GM20431 (cell line): Measurements from ENCODE around the gene SPIN4.
"Not testable (repeated sequence)": the region's sequence is repeated elsewhere in the genome, so short reads cannot be mapped to it uniquely, and the experiment has no call there.

Source experiments
- in situ Hi-C: fragments of 300-500 bp; cut with MseI, MboI; formaldehyde crosslinking; loops from one replicate; pipeline ENCODE4 v1.15.0; 2020; ENCODE audit warnings: low sequenced_read_pairs; ENCODE audit not compliant: unreplicated experiment

The SPIN4 gene

DNA sequence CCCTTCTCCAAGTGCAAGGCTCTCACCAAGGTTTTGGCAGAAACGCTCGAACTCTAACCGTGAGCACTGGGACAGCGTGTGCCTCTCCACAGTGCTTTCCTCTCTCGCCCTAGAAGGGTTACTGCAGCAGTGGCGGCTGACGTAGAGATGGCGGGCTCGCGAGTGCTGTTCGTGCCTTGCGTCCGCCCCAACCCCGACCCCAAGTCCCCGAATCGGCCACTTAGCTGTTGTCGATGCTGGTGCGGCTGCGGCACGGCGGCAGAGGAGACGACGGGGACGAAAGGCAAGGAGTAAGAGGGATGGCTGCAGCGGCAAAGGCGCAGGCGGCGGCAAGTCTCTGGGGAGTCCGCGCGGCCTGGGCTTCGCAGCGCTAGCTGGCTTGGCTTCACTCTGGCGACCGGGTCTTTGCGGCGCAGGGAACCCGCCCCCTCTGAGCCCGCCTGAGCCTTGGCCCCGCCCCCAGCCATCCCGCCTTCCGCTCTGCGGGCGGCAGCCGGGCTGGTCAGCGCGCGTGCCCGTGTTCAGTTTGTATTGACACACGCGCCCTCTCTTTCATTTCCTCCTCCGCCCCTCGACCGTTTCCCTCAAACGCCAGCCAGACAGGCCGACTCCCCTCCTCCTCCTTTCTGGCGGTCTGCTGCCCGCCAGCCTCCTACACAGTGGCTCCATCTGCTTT lies at the start of gene SPIN4:
Gene SPIN4, minus strand, starts transcription at position 392 of the 676 bp plus-strand sequence. CDS start 513 bp downstream, outside the sequence.
- in situ Hi-C loops, result no loop called here

- in situ Hi-C loops, result no loop called here
Measured at GRCh38 chrX:63400340-63400739, 49.2 kb upstream of the SPIN4 start.

DNA sequence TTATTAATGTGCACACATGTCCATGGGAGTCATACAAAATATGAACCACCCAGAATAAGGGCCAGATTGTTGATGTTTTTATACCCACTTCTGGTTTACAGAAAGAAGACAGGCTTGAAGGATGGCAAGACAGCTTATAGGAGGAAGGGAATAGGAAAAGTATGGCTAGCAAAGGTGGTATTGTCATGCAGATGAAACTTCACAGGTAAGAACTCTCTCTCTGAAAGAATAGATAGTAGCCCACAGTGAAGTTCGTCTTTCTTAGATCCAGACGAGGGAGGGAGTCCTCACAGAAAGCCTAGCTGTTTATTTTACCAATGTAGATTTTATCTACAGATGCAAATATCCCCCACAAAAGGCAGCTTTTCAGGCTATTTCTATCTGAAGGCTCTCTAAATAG lies 43.7 kb upstream of the SPIN4 start:
- in situ Hi-C loops, result no loop called here

DNA sequence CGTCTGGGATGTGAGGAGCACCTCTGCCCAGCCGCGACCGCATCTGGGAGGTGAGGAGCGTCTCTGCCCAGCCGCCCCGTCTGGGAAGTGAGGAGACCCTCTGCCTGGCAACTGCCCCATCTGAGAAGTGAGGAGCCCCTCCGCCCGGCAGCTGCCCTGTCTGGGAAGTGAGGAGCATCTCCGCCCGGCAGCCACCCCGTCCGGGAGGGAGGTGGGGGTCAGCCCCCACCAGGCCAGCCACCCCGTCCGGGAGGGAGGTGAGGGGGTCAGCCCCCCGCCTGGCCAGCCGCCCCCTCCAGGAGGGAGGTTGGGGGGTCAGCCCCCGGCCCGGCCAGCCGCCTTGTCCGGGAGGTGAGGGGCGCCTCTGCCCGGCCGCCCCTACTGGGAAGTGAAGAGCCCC lies 42.0 kb upstream of the SPIN4 start:
- in situ Hi-C loops, result not testable (repeated sequence)

DNA sequence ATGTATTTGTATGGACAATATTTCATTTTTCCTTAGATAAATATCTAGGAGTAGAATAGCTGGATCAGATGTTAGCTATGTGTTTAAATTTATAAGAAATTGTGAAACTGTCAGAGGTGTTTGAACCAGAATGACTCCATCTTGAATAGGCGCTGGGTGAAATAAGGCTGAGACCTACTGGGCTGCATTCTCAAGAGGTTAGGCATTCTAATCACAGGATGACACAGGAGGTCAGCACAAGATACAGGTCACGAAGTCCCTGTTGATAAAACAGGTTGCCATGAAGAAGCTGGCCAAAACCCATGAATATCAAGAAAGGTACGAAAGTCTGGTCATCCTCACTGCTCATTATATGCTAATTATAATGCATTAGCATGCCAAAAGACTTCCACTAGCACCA lies 36.3 kb upstream of the SPIN4 start:
- in situ Hi-C loops, result no loop called here

GRCh38 chrX:63384263-63384662 lies 33.1 kb upstream of the SPIN4 start:
- in situ Hi-C loops, result not testable (repeated sequence)

GRCh38 chrX:63373012-63373411 lies 21.9 kb upstream of the SPIN4 start:
- in situ Hi-C loops, result not testable (repeated sequence)

DNA sequence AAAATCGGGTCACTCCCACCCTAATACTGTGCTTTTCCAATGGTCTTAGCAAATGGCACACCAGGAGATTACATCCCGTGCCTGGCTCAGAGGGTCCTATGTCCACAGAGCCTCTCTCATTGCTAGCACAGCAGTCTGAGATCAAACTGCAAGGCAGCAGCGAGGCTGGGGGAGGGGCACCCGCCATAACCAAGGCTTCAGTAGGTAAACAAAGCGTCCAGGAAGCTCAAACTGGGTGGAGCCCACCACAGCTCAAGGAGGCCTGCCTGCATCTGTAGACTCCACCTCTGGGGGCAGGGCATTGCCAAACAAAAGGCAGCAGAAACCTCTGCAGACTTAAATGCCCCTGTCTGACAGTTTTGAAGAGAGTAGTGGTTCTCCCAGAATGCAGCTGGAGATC lies 16.6 kb upstream of the SPIN4 start:
- in situ Hi-C loops, result not testable (repeated sequence)

- in situ Hi-C loops, result no loop called here
Measured at GRCh38 chrX:63363788-63364187, 12.7 kb upstream of the SPIN4 start.

DNA sequence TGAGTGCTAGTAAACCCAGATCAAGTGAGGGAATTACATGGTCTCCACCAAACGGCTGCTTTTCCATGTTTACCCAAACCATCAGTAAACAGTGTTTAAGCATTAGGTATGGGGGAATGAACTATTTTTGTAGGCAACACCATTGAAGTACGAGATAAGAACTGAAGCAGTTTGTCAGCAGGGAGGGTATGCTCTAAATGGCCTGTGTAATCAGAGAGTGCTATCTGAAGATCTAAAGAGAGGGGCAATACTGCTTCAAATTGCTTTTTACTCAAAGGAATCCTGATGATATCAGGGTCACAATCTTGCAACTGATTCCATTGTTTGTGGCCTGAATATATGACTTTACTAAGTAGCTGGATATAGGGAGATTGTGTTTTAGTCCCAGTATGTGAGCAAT lies 10.4 kb upstream of the SPIN4 start:
- in situ Hi-C loops, result no loop called here

- in situ Hi-C loops, result no loop called here
Measured at GRCh38 chrX:63354484-63354883, 3.4 kb upstream of the SPIN4 start.

GRCh38 chrX:63350465-63350877 lies 661 bp downstream of the SPIN4 start:
- in situ Hi-C loops, result no loop called here

DNA sequence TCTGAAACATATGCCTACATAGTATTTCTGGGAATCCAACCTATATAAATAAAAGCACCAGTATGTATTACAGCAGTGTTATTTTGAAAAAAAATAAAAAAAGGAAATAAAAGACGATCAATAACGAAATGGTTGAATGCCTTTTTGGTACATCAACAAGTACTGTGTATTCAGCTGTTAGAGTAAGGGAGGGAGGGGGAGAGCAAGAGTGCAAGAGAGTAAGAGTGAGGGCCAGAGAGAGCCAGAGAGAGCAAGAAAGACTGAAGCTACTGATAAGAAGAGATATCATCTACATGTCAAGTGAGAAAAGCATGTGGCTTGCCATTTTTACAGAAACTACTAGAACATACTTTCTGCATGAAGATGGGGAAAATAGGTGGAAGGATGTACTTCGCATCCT lies 1.8 kb downstream of the SPIN4 start:
- in situ Hi-C loops, result no loop called here

- in situ Hi-C loops, result no loop called here
Measured at GRCh38 chrX:63330681-63331080, 20.5 kb downstream of the SPIN4 start.

DNA sequence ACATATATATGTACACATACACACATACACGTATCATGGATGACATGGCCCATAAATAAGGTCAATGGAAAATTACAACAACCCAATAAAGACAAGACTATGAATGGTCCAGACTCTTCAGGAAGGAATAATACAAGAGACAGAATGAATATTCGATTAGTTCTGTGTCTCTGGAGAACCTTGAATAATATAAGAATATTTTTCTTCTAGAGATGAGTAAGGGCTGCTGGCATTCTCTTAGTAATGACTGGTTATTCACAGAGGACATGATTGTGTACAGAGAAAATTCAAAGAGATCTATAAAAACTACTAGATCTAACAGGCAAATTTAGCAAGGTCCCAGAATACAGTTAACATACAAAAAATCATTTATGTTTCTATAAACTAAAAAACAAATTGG lies 23.3 kb downstream of the SPIN4 start:
- in situ Hi-C loops, result no loop called here

- in situ Hi-C loops, result no loop called here
Measured at GRCh38 chrX:63299596-63299995, 51.5 kb downstream of the SPIN4 start.
